HG03060 (cell line): Measurements from ENCODE around the gene HIVEP3.
"Not testable (repeated sequence)": the region's sequence is repeated elsewhere in the genome, so short reads cannot be mapped to it uniquely, and the experiment has no call there.

Experiments
- ATAC-seq: cut with Tn5 transposase; IDR thresholded peaks from one replicate; pipeline ENCODE4 v1.9.1; 2021; ENCODE audit warnings: low read depth, moderate number of reproducible peaks; ENCODE audit not compliant: unreplicated experiment

Gene HIVEP3

DNA sequence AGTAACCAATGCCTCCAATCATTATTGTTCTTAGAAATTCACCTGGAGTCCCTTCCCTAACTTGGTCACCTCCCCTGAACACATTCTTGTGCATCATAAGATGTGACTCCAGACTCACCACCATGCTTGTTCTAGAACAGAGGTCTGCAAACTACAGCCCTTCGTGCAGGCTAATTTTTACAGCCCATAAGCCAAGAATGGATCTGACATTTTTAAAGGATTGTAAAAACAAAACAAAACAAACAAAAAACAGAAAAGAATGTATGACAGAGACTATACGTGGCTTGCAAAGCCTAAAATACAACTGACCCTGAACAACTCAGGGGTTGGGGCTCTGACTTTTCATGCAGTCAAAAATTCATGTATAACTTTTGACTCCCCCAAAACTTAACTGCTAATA, 6.2 kb upstream of the HIVEP3 start:
- ATAC-seq: no peak

DNA sequence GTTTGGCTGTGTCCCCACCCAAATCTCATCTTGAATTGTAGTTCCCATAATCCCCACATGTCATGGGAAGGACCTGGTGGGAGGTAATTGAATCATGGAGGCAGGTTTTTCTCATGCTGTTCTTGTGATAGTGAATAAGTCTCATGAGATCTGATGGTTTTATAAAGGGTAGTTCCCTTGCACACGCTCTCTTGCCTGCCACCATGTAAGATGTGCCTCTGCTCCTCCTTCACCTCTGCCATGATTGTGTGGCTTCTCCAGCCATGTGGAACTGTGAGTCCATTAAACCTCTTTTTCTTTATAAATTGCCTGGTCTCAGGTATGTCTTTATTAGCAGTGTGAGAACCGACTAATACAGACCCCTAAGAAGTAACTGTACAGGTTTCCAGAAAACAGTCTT, 2.5 kb upstream of the HIVEP3 start:
- not testable (repeated sequence) for ATAC-seq

DNA sequence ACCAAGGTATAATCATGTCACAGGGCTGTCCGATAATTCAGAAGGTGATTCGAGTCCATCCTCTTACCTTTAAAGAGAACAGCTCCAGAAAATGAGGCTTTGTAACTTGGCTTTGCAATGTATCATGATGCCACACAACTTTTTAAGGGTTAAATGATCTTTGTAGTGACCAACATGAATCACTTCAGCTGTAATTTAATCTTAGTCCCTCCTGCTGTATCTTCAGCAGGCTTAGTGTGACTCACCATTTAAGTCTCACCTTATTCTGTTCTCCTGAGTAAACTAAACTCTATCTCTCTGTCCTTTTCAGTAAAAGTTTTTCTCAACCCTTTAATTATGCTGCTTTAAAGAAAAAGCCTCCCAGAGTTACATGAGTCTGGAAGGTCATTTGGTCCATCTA, 1.9 kb upstream of the HIVEP3 start:
- no peak for ATAC-seq

DNA sequence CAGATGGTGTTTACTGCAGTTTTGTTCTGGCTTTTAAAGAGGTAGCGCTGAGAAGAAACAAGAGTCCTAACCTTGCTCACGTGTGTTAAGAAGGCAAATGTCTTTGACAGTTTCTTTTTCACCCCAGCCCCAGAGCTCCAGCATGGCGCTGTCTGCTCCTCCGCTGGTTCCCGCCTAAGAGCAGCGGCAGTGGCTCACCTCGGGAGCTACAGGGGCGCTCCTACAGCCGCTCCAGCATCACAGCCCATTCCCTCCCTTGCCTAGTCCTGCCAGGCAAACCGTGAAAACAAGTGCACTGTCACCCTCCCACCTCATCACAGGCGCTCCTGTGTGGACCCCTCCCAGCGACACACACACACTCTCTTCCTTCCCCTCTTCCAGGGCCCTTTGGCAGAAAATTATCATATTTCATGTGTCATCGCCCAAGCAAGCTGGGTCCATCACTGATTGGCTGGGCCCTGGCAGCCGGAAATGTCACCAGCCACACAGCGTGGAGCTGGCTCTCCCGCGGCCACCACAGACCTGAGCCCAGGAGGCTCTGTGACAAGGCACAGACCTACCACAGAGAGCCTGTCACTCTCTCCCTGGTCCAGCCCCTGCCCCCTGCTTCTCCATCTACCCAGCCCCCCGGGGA, 1.2 kb upstream of the HIVEP3 start:
- ATAC-seq: peak; percentile 73

DNA sequence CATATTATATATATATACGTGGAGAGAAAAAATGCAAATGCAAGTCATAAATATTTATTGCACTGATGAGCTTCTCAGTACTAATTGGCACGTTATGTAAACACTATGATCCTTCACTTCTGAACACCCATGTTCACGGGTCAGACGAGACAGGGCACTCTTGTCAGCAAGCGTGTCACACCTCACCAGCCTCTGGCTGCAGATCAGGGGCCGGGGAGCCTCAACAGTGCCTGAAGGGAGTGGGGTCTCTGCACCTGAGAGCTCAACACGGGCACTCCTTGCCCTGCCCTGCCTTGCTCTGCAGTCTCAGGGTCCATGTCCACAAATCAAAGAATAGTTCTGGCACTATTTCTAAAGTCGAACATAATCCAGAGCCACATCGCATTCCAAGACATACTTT, 409 bp upstream of the HIVEP3 start:
- ATAC-seq: no peak

DNA sequence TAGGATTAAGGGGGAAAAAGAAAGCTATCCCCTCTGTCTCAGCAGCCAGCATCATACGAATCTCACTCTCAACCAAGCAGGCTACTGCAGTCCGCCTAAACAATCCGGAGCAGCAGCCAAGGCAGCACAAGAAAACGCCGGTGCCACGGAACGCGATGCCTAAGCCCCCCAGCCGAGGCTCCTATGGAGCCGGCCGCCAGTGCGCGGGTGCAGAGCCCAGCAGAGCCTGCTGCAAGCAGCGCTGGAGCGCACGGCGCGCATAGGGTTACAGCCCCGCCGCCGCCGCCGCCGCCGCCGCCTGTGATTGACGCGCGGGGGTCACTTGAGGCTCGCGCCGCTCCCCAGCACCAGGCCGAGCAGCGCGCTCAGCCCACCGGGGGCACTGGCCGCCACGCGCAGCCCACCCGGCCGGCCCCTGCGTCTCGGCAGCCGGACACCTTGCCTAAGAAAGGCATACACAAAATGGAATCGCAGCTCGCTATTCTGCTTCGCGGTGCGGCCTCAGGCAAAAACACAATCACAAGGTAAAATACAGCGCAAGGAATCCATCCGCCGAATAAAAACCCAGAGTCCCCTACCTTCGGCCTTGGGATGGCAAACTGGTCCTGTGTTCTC, 780 bp downstream of the HIVEP3 start:
- ATAC-seq: no peak

DNA sequence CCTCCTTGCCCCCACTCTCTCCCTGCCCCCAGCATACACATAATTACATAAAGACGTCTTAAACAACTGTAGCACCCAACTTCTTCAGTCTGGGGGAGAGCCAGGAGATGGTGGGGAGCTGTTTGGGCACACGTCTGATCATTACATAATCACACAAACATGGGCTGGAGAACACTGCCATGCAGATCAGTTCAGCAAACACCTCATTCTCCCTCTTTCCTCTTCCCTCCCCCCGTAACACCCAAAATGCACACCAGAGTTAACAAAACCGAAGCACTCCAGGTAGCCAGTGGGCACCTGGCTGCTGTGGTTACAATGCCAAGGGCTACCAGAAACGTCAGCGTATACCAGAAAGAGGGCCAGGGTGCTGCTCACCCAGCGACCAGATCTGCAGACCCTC, 1.6 kb downstream of the HIVEP3 start:
- ATAC-seq: no peak

DNA sequence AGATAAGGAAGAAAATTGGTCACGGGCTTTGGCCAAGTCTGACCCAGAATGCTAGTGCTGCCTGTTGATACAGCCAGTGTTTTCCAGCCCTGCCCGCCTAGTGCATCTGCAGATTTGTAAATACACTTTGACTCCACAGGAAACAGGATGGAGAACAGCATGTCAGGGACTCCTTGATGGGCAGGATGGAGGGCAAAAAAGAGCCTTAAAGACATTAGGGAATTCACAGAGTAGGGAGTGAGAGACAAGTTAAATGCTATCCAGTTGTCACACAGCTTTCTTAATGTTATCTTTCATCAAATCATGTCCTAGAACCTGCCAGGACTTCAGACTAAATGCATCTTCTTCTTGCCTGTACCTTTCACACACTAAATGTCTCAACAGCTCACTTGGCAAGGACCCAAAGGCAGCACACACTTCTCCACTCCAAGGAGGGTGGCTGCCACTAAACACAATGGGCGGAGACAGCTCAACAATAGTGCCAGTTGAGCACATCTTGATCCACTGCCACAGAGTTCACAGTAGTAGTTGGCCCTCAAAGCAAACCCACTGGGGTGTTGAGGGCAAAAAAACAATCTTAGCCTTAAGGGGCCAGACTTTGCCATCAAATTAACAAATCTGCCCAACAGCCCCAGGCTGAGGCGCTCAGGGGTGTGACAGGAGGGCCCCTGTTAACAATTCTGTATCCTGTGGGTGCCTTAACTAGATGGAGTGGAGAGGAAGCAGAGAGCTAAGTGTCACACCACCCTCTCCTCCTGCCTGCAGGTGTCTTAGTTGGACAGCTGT, 2.7 kb downstream of the HIVEP3 start:
- ATAC-seq: no peak

DNA sequence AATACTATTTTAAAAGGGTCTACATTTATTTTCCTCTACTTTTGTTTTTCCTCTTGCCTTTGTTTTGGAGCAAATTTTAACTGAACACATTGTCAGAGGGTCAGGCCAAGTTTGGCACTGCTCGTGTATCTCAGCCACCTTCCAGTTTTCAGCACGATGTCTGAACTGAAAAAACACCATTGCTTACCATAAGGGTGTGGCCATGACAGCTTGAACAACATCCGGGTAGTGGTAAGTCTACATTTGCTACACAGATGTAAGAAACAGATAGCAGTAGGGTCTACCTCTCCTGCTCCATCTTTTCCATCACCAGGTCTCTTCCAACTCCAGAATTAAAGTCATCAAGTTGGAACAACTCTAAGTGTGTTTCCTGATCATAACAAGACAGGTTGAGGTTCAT, 4.2 kb downstream of the HIVEP3 start:
- no peak for ATAC-seq

DNA sequence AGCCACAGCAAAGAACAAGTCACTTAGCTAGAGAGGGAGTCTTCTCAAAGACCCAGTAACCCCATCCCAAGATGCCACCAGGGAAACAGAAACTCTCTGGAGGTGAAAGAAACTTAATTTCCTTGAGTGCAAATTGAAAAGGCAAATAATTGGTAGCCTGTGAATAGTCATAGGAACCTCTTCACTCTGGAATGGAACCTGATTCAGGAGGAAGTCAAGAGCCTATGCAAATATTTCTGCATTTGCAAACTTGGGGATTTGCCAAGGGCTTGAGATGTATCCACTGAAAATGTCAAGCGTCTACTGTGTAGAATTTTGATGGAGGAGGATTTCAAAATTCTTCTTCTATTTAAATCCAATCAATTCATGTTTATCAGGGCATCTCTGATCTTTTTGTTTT, 5.7 kb downstream of the HIVEP3 start:
- no peak for ATAC-seq

DNA sequence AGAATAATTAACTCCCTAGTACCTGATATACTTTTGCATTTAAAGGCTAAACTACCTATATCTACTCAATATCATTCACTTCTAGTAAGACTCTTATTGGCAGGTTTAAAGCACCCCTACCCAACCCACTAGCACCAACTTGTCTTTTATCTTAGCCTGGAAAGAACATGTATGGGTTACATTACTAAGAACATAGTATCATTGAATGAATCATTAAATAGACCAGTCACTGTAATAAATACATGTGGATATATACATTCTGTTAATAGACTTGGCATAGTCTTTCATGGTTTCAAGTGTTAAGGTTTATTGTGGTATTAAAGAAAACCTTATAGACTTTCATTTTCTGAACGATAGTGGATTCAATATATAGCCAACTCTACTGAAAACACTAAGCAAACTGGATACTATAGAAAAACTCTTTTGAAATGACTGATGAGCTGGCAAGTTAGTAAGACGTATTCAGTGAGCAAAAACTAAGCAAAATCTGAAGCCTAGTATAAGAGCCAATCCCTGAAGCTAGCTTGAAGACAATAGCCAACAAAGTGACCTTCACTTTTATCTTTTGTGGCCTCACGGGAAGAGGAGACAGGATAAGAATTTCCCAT, 10.3 kb downstream of the HIVEP3 start:
- no peak for ATAC-seq

DNA sequence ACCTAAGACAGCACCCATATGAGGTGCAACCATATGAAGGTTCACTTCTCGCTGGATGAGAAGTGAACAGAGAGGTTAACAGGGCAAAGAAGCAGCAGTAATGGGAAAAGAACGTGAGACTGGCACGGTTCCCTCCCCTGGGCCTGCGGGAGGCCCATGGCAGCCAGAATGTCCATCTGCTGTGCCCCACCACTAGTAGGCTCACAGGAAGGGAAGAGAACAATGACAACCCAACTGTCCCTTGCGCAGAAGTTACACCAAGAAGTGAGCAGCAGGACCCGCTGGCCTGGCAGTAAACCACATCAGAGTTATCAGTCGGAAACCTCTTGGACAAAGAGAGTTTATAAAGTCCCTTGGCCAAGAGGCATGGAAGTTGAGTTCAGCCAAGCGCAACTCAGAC, 11.3 kb downstream of the HIVEP3 start:
- ATAC-seq: no peak

DNA sequence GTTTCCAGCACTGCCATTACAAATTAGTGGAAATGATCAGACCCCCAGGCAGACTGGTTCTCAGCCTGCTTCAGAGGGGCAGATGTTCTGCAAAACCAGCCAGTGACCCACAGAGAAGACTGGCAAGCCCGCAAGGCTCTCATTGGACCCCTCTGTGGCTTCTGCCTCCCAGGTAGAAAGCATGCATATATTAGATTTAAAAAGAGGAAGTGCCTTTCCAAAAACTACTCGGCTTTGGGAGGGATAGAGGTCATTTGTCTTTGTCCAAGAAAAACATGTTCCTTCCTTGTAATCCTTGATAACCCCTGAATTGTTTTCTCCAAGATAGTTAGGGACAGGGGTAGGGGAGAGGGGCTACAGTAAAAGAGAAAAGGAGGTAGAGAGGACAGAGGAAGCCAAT, 11.8 kb downstream of the HIVEP3 start:
- no peak for ATAC-seq

DNA sequence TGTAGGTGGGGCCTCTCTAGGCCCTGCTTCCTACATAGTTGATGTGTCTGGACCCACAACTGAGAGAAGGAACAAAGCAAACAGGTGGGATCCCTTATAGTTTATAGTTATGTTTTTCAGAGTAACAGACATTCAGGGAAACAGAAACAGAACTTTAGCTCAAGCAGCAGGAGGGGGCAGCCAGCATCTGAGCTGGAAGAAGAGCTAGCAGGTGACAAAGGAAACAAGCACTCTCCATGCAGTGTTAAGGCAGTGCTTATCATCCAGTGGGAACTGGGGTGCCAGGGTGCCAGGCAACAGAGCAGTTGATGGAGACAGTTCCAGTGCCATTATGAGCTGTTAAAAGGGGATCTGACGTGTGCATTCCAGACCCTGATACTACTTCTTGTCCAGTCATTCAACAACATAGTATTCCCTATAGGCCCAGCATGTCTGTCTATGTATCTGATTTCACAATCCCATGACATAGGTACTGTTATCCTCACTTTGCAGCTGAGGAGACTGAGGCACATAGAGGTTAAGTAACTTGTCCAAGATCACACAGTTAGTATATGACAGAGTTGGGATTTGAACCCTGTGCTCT, 13.5 kb downstream of the HIVEP3 start:
- ATAC-seq: no peak

DNA sequence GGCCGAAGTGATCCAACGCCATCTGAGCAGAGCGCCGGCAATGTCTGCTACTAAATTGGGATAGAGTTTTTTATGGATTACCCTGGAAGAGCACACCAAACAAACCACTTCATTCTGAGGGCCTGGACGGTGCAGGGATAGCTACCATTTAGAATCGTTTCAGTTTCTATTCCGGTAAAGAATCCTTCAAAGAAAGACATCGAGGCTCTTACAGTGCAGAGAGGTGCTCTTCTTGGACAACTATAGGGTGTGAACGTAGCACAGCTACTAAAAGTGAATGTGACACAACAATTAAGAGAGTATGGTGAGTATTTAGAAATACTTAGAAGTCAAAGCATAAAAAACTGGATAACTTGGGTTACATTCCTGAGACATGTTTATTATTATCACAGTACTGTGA, 16.1 kb downstream of the HIVEP3 start:
- no peak for ATAC-seq

DNA sequence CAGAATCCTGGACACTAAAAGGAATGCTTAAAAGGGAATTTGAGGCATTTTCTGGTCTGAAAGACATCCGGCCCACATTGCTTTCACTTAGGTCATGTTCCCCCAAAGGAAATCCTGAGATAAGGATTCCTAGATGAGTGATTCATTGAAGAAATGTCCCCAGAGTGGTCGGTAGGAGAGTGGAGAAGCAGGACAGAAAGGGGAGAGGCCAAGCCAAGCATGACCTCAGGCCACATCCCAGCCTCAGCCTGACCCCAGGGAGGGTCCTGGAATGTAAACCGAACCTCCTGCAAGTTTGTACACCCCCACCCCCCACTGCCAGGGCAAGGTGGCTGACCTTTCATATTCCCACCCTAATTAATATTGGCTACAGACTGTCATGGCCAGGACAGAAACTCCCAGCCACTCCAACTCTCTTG, 16.6 kb downstream of the HIVEP3 start:
- no peak for ATAC-seq

DNA sequence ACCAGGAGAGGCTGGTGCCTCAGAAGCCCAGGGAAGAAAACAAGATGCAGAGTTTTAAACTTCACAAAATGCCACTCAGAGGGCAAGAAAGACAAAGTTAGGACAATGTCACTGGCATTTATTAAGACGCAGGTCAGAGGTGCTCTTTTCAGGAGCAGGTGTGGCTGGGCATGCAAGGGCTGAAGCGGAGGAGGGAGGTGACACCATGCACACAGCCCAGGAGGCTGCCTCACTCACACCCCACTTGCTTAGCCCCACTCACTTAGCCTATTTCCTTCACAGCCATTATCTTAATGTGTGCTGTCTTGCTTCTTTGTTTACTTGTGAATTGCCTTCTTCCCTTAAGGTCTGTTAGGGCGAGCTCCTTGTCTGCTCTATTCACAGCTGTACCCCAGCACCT, 17.2 kb downstream of the HIVEP3 start:
- ATAC-seq: no peak

DNA sequence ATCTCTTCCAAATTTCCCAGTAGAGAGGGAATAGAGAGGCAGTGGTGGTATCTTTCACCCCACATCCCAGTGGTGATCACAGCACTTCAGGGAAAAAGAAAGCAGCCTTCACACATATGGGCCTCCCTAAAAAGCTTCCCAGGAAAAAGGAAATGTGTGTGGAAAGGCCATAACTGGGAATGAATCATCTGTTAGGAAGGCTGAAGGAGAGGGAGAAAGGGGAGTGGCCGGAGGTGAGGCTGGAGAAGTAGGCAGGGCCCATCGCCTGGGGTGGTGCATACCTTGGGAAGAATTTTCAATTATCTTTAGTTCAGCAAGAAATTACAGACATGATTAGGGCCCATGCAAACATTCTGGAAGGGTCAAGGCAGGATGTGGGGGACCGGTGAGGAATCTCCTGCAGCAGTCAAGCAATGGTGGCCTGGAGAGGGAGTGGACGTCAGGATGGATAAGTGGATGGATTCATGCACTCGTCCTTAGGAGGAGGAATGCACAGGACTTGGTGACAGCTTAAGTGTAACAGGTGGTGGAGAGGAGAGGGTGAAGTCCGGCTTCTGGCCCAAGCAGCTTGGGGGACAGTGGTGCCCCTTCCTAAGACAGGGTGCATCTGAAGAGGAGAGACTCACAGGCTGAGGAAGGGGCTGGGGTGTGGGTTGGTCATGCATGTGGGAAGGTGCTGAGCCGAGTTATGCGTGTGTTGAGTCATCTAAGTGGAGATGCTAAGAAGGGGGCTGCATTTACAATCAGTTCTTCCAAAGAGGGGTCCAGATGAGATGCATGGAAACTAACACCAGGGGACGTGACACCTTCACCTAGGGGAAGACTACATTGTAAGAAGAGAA, 17.9 kb downstream of the HIVEP3 start:
- ATAC-seq: no peak

DNA sequence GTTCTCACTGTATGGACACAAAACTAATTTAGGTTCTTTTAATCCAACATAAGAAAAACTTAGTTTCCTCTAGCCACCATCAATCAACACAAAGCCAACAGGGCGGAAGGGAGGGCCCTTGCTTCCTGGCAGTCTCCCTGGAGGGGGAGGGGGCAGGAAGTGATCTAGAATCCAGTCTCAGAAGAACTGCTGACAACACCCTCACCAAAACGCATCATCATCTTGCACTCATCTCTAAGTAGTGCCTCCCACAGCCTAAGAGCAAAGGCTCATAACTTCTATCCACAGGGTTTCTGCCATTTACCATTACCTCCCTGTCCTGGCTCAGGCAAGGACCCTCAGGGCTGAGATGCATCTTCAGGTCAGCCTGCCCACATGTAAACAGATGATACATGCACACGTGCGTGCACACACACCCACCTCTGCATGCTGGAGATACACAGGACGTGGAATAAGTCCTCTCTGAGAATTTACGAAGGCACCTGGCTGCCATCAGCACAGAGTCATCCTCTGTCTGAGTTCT, 20.5 kb downstream of the HIVEP3 start:
- ATAC-seq: no peak

DNA sequence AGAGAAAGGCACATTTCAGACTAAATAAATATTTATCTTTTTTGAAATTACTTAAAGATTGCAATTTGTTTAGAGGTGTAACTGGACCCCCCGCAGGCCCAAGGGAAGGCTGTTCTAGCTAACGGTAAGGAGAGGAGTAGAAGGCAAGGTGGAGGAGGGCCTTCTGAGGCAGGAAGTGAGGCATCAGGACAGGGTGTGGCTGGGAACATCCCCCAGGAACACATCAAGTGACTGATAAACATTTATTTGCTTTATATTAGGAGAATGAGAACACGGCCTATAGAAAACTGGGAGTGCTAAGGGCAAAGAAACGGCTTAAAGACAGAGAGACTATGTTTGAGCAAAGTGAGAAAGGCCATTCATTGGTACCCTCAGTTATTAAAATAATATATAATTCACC, 23.2 kb downstream of the HIVEP3 start:
- no peak for ATAC-seq
